Effector memory CD4-positive, alpha-beta T cell (primary cell): Measurements from ENCODE around the gene RARS2.

ENCODE experiments used
- DNase-seq, 3 donors: peaks; one replicate each; pipeline ENCODE4 v3.0.0-alpha.2; 2020
- H3K27ac ChIP-seq: 2 replicates; pipeline ENCODE4 v1.7.0; 2013; ENCODE audit warnings: mild to moderate bottlenecking, low read length, moderate library complexity; ENCODE audit not compliant: insufficient read depth, poor library complexity, severe bottlenecking
- H3K27me3 ChIP-seq: replicated peaks from 2 replicates; pipeline ENCODE4 v1.7.0; 2013; ENCODE audit warnings: mild to moderate bottlenecking, low read length; ENCODE audit not compliant: insufficient read depth, control insufficient read depth, poor library complexity, severe bottlenecking
- H3K36me3 ChIP-seq: 2 replicates; pipeline ENCODE4 v1.7.0; 2013; ENCODE audit warnings: mild to moderate bottlenecking, low read length, moderate library complexity; ENCODE audit not compliant: control insufficient read depth, insufficient read depth
- H3K4me1 ChIP-seq: 2 replicates; pipeline ENCODE4 v1.7.0; 2013; ENCODE audit warnings: low read length, mild to moderate bottlenecking; ENCODE audit not compliant: control insufficient read depth, insufficient read depth, poor library complexity, severe bottlenecking
- H3K4me3 ChIP-seq: 2 replicates; pipeline ENCODE4 v1.7.0; 2013; ENCODE audit warnings: low read length, low read depth, mild to moderate bottlenecking; ENCODE audit not compliant: insufficient read depth, poor library complexity, severe bottlenecking
- H3K9me3 ChIP-seq: 2 replicates; pipeline ENCODE4 v1.7.0; 2013; ENCODE audit warnings: mild to moderate bottlenecking, low read length, moderate library complexity; ENCODE audit not compliant: control insufficient read depth

The RARS2 gene

DNA sequence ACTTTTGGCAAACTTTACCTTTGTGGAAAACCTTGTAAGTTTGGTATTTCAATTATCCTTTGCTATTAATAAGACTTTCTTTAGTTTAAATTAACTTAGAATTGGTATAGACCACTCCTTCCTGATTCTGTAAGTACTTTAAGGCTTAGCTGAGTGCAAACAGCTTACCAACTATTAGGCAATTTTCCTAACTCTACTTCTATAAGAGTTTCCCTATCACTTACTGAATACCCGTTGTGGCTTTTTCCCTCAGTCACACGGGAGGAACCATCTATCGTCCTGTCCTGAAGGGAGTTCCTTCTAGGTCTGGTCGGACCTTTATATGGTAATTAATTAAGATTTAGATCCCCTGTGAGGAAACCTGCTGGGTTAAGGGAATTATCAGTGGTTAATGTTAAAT, 107.4 kb downstream of the RARS2 start:
- H3K36me3 ChIP-seq = no peaks in the 10 kb centered on the region
- no peak overlapping the region for H3K4me3 ChIP-seq
- no peak overlapping the region for H3K27ac ChIP-seq
- DNase-seq = no peak
- no peaks in the 10 kb centered on the region for H3K27me3 ChIP-seq
- no peaks in the 10 kb centered on the region for H3K4me1 ChIP-seq
- no peaks in the 10 kb centered on the region for H3K9me3 ChIP-seq

DNA sequence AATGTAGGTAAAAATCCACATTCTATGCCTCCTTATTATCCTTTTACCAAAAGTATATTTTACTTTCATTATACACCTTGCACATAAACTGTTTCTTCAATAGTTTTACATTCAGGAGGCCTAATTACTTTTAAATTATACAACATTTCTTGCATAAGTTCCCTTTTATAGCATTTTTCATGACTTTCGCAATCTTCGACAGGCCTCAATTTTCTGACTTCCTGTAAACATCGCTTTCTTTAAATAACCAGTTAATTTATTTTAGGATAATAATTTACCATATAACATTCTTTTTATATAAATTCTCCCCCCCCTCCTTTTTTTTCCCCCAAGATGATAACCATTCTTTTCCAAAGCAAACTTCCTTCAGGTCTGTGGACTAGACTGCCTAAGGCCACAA, 107.9 kb downstream of the RARS2 start:
- Histone ChIP-seq H3K4me1 (no peaks in the 10 kb centered on the region), H3K9me3 (no peaks in the 10 kb centered on the region), H3K27ac (no peak overlapping the region), H3K36me3 (no peaks in the 10 kb centered on the region), H3K27me3 (no peaks in the 10 kb centered on the region), H3K4me3 (no peak overlapping the region)
- DNase-seq = no peak

DNA sequence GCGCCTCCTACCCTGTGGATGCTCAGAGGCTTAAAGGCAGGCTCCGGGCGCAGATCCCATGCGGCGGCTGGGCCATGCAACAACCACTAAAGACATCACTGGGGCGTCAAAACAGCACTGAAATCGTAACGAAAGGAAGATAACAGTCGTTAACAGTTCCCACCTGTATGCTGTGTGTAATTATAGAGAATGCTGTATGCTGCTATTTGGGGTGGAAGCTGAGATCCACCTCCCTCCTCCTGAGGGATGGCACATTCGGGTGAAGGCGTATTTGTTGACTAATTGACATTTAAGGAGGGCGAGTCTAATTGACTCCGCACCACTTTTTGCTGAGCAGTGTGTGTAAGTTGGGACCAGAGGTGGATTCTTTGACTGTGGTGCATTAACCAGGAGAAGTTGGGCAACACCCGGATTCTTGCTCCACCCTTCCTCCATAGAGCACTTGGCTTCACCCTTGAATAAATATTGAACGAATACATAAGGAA, 116.3 kb downstream of the RARS2 start:
- Histone ChIP-seq H3K27ac (peak overlapping the region; percentile 93), H3K36me3 (no peaks in the 10 kb centered on the region), H3K9me3 (no peaks in the 10 kb centered on the region), H3K4me1 (peaks cover 6% of the 10 kb centered on the region), H3K27me3 (no peaks in the 10 kb centered on the region), H3K4me3 (peak overlapping the region; percentile 96)
- peak in 1 of 3 donors; percentile 7 for DNase-seq

DNA sequence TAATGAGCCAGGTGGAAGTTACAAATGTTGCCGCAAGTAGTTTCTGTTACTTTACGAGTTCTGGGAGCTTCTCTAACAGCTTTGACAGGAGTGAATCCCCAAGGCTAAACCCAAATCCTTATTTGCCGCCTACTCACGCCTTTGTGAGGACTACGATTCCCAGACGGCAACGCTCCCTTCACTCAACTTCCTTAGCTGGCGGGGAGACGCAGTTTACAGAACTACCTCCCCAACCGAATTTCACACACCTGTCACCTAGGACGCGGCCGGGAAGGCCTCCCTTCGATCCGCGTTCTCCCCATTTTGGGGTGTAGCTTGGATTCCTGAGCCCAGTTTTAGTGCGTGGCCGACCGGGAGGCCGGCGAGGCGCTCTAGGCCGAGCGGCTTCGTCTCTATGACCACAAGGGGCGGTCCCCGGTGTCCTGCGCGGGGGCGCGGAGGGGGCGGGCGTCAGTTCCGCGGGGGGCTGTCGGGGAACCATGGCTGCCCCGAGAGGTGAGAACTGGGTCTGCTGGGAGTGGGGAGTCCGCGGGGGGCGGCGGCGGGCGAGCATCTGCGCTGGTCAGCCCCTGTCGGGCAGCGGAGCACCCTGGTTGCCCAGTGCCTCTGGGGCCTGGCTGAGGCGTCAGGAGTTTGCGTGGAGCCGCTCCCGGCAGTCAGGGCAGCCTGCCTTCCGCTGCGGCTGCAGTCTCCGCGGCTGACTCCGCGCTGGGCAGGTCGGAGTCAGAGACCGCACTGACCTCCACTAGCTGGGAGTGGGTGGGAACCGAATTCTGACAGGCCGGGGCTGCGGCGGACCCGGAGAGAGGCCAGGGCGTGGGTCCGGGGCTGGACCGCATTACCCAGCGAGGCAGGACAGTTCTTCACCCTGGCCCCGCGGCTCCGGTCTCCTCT, 117.0 kb downstream of the RARS2 start, which contains the start of gene SLC35A1:
SLC35A1 (plus strand) TSS at position 450 of the 894 bp plus-strand sequence; CDS start at position 480, 30 bp downstream.
- no peaks in the 10 kb centered on the region for H3K9me3 ChIP-seq
- H3K27ac ChIP-seq = peak within 1 kb of the TSS; percentile 93
- H3K4me1 ChIP-seq = peaks cover 6% of the 10 kb centered on the region
- DNase-seq = peak; percentile 60 to 76 (median 71)
- no peaks in the 10 kb centered on the region for H3K27me3 ChIP-seq
- peak within 1 kb of the TSS; percentile 96 for H3K4me3 ChIP-seq
- H3K36me3 ChIP-seq = no peaks in the 10 kb centered on the region

DNA sequence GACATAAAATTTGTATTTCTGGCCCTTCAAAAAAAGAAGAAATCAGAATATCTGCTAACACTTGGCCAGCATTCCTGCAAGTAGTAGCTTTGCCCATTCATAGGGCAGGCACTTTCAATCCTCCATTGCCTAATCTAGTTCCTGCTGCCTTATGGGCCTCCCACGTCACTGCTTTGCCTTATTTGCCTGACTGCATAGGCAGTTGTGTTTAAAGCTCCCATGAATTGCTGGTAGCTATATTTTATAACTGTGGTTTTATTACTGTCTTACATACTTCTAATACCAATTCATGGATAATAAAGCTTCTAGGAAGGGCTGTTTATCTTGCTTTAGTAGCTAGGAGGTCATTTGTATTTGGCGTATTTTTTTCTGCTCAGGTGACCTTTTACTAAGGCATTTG, 124.7 kb downstream of the RARS2 start:
- no peak overlapping the region for H3K4me3 ChIP-seq
- no peak for DNase-seq
- H3K27me3 ChIP-seq = no peaks in the 10 kb centered on the region
- H3K27ac ChIP-seq = no peak overlapping the region
- no peaks in the 10 kb centered on the region for H3K4me1 ChIP-seq
- H3K9me3 ChIP-seq = no peaks in the 10 kb centered on the region
- no peaks in the 10 kb centered on the region for H3K36me3 ChIP-seq
